ENCODE measurements around the gene SH3BP2. TPM values are rescaled to one million over a fixed set of nuclear protein-coding genes. Genes with fewer than 3 reads are reported as not detected.

The SH3BP2 gene
- total RNA-seq, 1 experiment from 2014 or later, result 52.8 TPM

- TF ChIP-seq CTCF (IDR thresholded peaks at IDR 0.05 in 2 of 3, conservative IDR thresholded peaks at IDR 0.05 in 1 of 3; ENCODE audit: borderline replicate concordance in 1 of 3, insufficient read depth in 1 of 3, low read depth in 2 of 3, low read length in 2 of 3), result no peak
- no peak for TF ChIP-seq EZH2 (IDR thresholded peaks at IDR 0.05)
- no peak for TF ChIP-seq ZBTB33 (IDR thresholded peaks at IDR 0.05; ENCODE audit: extremely low read depth, insufficient replicate concordance, low read length)
- TF ChIP-seq TCF7L2 (IDR thresholded peaks at IDR 0.05; ENCODE audit: borderline replicate concordance, extremely low read depth, insufficient read depth, insufficient read length), result no peak
- no peak for TF ChIP-seq EZH2phosphoT487 (IDR thresholded peaks at IDR 0.05; ENCODE audit: borderline replicate concordance)
- TF ChIP-seq EGR1 (IDR thresholded peaks at IDR 0.05; ENCODE audit: low read depth), result no peak
- no peak for TF ChIP-seq SIN3A (IDR thresholded peaks at IDR 0.05; ENCODE audit: low read depth)
- no peak for TF ChIP-seq SRF (IDR thresholded peaks at IDR 0.05; ENCODE audit: low read depth)
- peak; percentile 48 for TF ChIP-seq YY1 (IDR thresholded peaks at IDR 0.05; ENCODE audit: extremely low read depth, insufficient replicate concordance, low read depth, low read length)
- TF ChIP-seq CBX3 (IDR thresholded peaks at IDR 0.05; ENCODE audit: low read depth), result no peak
- TF ChIP-seq JUND (IDR thresholded peaks at IDR 0.05), result no peak
- TF ChIP-seq RAD21 (IDR thresholded peaks at IDR 0.05; ENCODE audit: low read depth), result no peak
- TF ChIP-seq ZNF274 (IDR thresholded peaks at IDR 0.05; ENCODE audit: low read depth, low read length), result no peak
Measured at GRCh38 chr4:2817701-2818350, 24.9 kb downstream of the SH3BP2 start (continued).
